Activated naive CD4-positive, alpha-beta T cell treated with anti-CD3 and anti-CD28 coated beads, Interleukin-2, amount 10 ng/mL, durations not matched to agents 7 days and 5 days (primary cell): Measurements from ENCODE around the gene CTSE.
"Not testable (repeated sequence)": the region's sequence is repeated elsewhere in the genome, so short reads cannot be mapped to it uniquely, and the experiment has no call there.

Source experiments
- CTCF ChIA-PET: fragments of 350-600 bp; sonication (Branson Sonifier 250); formaldehyde crosslinking; loops from one replicate; lab custom pipeline; 2021; ENCODE audit warnings: antibody characterized with exemption; lab: Charles Lee
- DNase-seq: peaks from one replicate; pipeline ENCODE4 v3.0.0-alpha.2; 2020
- H3K27ac Mint-ChIP-seq: one replicate; pipeline ENCODE4 v1.8.0; 2021; ENCODE audit warnings: mild to moderate bottlenecking, moderate library complexity, mixed read lengths
- H3K27me3 Mint-ChIP-seq: one replicate; pipeline ENCODE4 v1.8.0; 2021; ENCODE audit warnings: mild to moderate bottlenecking, mixed read lengths
- H3K36me3 Mint-ChIP-seq: one replicate; pipeline ENCODE4 v1.8.0; 2021; ENCODE audit warnings: mixed read lengths
- H3K4me1 Mint-ChIP-seq: one replicate; pipeline ENCODE4 v1.8.0; 2021; ENCODE audit warnings: mixed read lengths
- H3K4me3 Mint-ChIP-seq: one replicate; pipeline ENCODE4 v1.8.0; 2021; ENCODE audit warnings: mild to moderate bottlenecking, moderate library complexity, mixed read lengths
- H3K9me3 Mint-ChIP-seq: one replicate; pipeline ENCODE4 v1.8.0; 2021; ENCODE audit warnings: mixed read lengths

Gene CTSE

GRCh38 chr1:206055639-206056323 is 32.1 kb upstream of the CTSE start:
- H3K36me3 Mint-ChIP-seq, H3K27ac Mint-ChIP-seq, H3K4me3 Mint-ChIP-seq, H3K9me3 Mint-ChIP-seq, DNase-seq: not testable (repeated sequence)
- peaks cover 26% of the 10 kb centered on the region for H3K27me3 Mint-ChIP-seq
- peaks cover 34% of the 10 kb centered on the region for H3K4me1 Mint-ChIP-seq
- CTCF ChIA-PET = interaction anchor here (1.1 to 1.5 kb wide), 3 partner anchors 10 to 78 kb away, joined by 4 to 6 read pairs (median 4); no protein-coding TSS in a partner anchor

- DNase-seq, H3K36me3 Mint-ChIP-seq, H3K4me3 Mint-ChIP-seq, H3K9me3 Mint-ChIP-seq, H3K27ac Mint-ChIP-seq: not testable (repeated sequence)
- CTCF ChIA-PET = interaction anchor here (1.1 to 1.5 kb wide), 3 partner anchors 10 to 78 kb away, joined by 4 to 6 read pairs (median 4); no protein-coding TSS in a partner anchor
- H3K27me3 Mint-ChIP-seq = peaks cover 20% of the 10 kb centered on the region
- H3K4me1 Mint-ChIP-seq = peaks cover 41% of the 10 kb centered on the region
These were observed 31.5 kb upstream of the CTSE start for GRCh38 chr1:206055069-206055625.

- H3K4me3 Mint-ChIP-seq, CTCF ChIA-PET, H3K27ac Mint-ChIP-seq, H3K9me3 Mint-ChIP-seq, DNase-seq, H3K36me3 Mint-ChIP-seq: not testable (repeated sequence)
- peaks cover 46% of the 10 kb centered on the region for H3K4me1 Mint-ChIP-seq
- peaks cover 11% of the 10 kb centered on the region for H3K27me3 Mint-ChIP-seq
These were observed 29.9 kb upstream of the CTSE start for GRCh38 chr1:206053616-206054015.

- Mint-ChIP-seq H3K4me1 (peaks cover 46% of the 10 kb centered on the region), H3K27ac (peak within 1 kb of the TSS; percentile 63), H3K27me3 (peaks cover 12% of the 10 kb centered on the region)
- H3K36me3 Mint-ChIP-seq, H3K4me3 Mint-ChIP-seq, CTCF ChIA-PET, H3K9me3 Mint-ChIP-seq: not testable (repeated sequence)
- peak; percentile 58 for DNase-seq
These were observed 29.4 kb upstream of the CTSE start, which contains the start of gene RHEX for GRCh38 chr1:206052919-206053610. TSS of gene RHEX (plus strand) at chr1:206053173. CDS start at chr1:206097829, 44,656 bp downstream.

- CTCF ChIA-PET, DNase-seq, H3K9me3 Mint-ChIP-seq, H3K4me3 Mint-ChIP-seq, H3K36me3 Mint-ChIP-seq: not testable (repeated sequence)
- Mint-ChIP-seq H3K27ac (peak overlapping the region; percentile 63), H3K4me1 (peaks cover 46% of the 10 kb centered on the region), H3K27me3 (peaks cover 16% of the 10 kb centered on the region)
These were observed 28.7 kb upstream of the CTSE start for GRCh38 chr1:206052231-206052865.

- Mint-ChIP-seq H3K36me3 (no peaks in the 10 kb centered on the region), H3K27ac (peak overlapping the region; percentile 91), H3K9me3 (no peaks in the 10 kb centered on the region), H3K4me3 (no peak overlapping the region), H3K27me3 (peaks cover 11% of the 10 kb centered on the region), H3K4me1 (peaks cover 46% of the 10 kb centered on the region)
- CTCF ChIA-PET = interaction anchor here (0.6 to 1.0 kb wide), 2 partner anchors 19 to 513 kb away, joined by 3 read pairs; no protein-coding TSS in a partner anchor
- DNase-seq = peak; percentile 66
These were observed 27.1 kb upstream of the CTSE start for GRCh38 chr1:206050655-206051235.

- CTCF ChIA-PET = interaction anchor here (0.6 to 1.0 kb wide), 2 partner anchors 18 to 512 kb away, joined by 3 read pairs; no protein-coding TSS in a partner anchor
- Mint-ChIP-seq H3K36me3 (no peaks in the 10 kb centered on the region), H3K4me3 (no peak overlapping the region), H3K9me3 (no peaks in the 10 kb centered on the region), H3K27ac (peak overlapping the region; percentile 35), H3K4me1 (peaks cover 46% of the 10 kb centered on the region), H3K27me3 (peaks cover 8% of the 10 kb centered on the region)
- no peak for DNase-seq
These were observed 26.4 kb upstream of the CTSE start for GRCh38 chr1:206049919-206050600.

- no peaks in the 10 kb centered on the region for H3K36me3 Mint-ChIP-seq
- no peak overlapping the region for H3K4me3 Mint-ChIP-seq
- peaks cover 8% of the 10 kb centered on the region for H3K27me3 Mint-ChIP-seq
- CTCF ChIA-PET = no interaction called here
- no peak overlapping the region for H3K27ac Mint-ChIP-seq
- DNase-seq = no peak
- H3K4me1 Mint-ChIP-seq = peaks cover 46% of the 10 kb centered on the region
- no peaks in the 10 kb centered on the region for H3K9me3 Mint-ChIP-seq
These were observed 25.6 kb upstream of the CTSE start for GRCh38 chr1:206049293-206049692.

GRCh38 chr1:206048582-206048981 is 24.9 kb upstream of the CTSE start:
- Mint-ChIP-seq H3K27me3 (peaks cover 8% of the 10 kb centered on the region), H3K9me3 (no peaks in the 10 kb centered on the region), H3K4me3 (no peak overlapping the region), H3K27ac (no peak overlapping the region), H3K36me3 (no peaks in the 10 kb centered on the region), H3K4me1 (peaks cover 40% of the 10 kb centered on the region)
- CTCF ChIA-PET = interaction anchor here (0.9 kb wide), 1 partner anchor 19 kb away, joined by 5 read pairs; no protein-coding TSS in a partner anchor
- no peak for DNase-seq

GRCh38 chr1:206047271-206047670 is 23.6 kb upstream of the CTSE start:
- peaks cover 10% of the 10 kb centered on the region for H3K27me3 Mint-ChIP-seq
- no peak overlapping the region for H3K4me3 Mint-ChIP-seq
- CTCF ChIA-PET = interaction anchor here (1.3 to 2.4 kb wide), 2 partner anchors 13 to 15 kb away, joined by 5 to 7 read pairs; no protein-coding TSS in a partner anchor
- no peaks in the 10 kb centered on the region for H3K36me3 Mint-ChIP-seq
- H3K4me1 Mint-ChIP-seq = peaks cover 26% of the 10 kb centered on the region
- H3K27ac Mint-ChIP-seq = no peak overlapping the region
- H3K9me3 Mint-ChIP-seq = no peaks in the 10 kb centered on the region
- no peak for DNase-seq

- Mint-ChIP-seq H3K36me3 (no peaks in the 10 kb centered on the region), H3K4me3 (no peak overlapping the region), H3K9me3 (no peaks in the 10 kb centered on the region), H3K27me3 (peaks cover 33% of the 10 kb centered on the region), H3K27ac (no peak overlapping the region), H3K4me1 (peaks cover 25% of the 10 kb centered on the region)
- no peak for DNase-seq
- CTCF ChIA-PET = no interaction called here
These were observed 17.9 kb upstream of the CTSE start for GRCh38 chr1:206041640-206042039.

GRCh38 chr1:206040328-206040727 is 16.6 kb upstream of the CTSE start:
- H3K9me3 Mint-ChIP-seq = no peaks in the 10 kb centered on the region
- CTCF ChIA-PET = interaction anchor here (1.1 kb wide), 1 partner anchor 9 kb away, joined by 8 read pairs; no protein-coding TSS in a partner anchor
- peaks cover 41% of the 10 kb centered on the region for H3K27me3 Mint-ChIP-seq
- H3K4me1 Mint-ChIP-seq = peaks cover 25% of the 10 kb centered on the region
- H3K36me3 Mint-ChIP-seq = no peaks in the 10 kb centered on the region
- DNase-seq = no peak
- no peak overlapping the region for H3K4me3 Mint-ChIP-seq
- H3K27ac Mint-ChIP-seq = no peak overlapping the region
